ENCODE results near the gene TLL1. TPM values are rescaled to one million over a fixed set of nuclear protein-coding genes. Genes with fewer than 3 reads are reported as not detected.

TLL1 gene
- total and polyA plus RNA-seq, 10 donors, result 0.07 to 1.1 (median 0.21) TPM

DNA sequence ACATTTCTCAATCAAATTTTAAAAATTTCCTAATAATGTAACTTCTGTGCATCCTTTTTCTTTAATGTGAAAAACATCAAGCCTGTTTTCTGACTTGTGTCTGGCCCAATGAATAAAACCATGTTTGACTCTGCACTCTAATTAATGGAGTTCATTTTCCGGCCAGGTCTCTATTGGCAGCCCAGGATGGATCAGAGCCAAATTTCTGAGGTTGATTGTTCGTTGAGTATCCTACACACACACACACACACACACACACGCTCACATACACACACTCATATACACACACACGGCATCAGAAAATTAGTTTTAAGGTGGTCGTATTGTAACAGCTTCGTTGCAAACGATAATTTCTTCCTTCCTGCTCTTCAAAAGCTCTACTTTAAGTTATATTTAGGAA is 28.9 kb upstream of the TLL1 start:
- intact Hi-C loops (cut with DNase I; ENCODE audit: low total_unique reads), result no loop called here
- Histone ChIP-seq H3K36me3 (no peaks in the 10 kb centered on the region), H3K27ac (no peak overlapping the region), H3K4me3 (no peak overlapping the region), H3K4me1 (no peaks in the 10 kb centered on the region), H3K9me3 (no peaks in the 10 kb centered on the region), H3K27me3 (replicated peaks in 1 of 7) (no peaks in the 10 kb centered on the region)
- no peak for DNase-seq
- TF ChIP-seq POLR2AphosphoS5 (IDR thresholded peaks at IDR 0.05) (no peak), POLR2A (IDR thresholded peaks at IDR 0.05) (no peak)
- TF ChIP-seq, protein P1, sequence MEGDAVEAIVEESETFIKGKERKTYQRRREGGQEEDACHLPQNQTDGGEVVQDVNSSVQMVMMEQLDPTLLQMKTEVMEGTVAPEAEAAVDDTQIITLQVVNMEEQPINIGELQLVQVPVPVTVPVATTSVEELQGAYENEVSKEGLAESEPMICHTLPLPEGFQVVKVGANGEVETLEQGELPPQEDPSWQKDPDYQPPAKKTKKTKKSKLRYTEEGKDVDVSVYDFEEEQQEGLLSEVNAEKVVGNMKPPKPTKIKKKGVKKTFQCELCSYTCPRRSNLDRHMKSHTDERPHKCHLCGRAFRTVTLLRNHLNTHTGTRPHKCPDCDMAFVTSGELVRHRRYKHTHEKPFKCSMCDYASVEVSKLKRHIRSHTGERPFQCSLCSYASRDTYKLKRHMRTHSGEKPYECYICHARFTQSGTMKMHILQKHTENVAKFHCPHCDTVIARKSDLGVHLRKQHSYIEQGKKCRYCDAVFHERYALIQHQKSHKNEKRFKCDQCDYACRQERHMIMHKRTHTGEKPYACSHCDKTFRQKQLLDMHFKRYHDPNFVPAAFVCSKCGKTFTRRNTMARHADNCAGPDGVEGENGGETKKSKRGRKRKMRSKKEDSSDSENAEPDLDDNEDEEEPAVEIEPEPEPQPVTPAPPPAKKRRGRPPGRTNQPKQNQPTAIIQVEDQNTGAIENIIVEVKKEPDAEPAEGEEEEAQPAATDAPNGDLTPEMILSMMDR (IDR thresholded peaks at IDR 0.05 in 8 of 11, conservative IDR thresholded peaks at IDR 0.05 in 3 of 11), result no peak
- WGBS, 5 donors, result 61 to 80% (median 68%) methylated on average over 7 of the region's 7 CpGs

GRCh38 chr4:165851256-165851655 is 21.8 kb upstream of the TLL1 start:
- Histone ChIP-seq H3K27ac (no peak overlapping the region), H3K4me1 (no peaks in the 10 kb centered on the region), H3K9me3 (no peaks in the 10 kb centered on the region), H3K4me3 (no peak overlapping the region), H3K27me3 (replicated peaks in 1 of 7) (no peaks in the 10 kb centered on the region), H3K36me3 (no peaks in the 10 kb centered on the region)
- no peak for DNase-seq
- WGBS, 5 donors, result 88 to 95% (median 93%) methylated on average over 3 of the region's 3 CpGs
- intact Hi-C loops (cut with DNase I; ENCODE audit: low total_unique reads), result no loop called here
- TF ChIP-seq, protein P1 (IDR thresholded peaks at IDR 0.05 in 8 of 11, conservative IDR thresholded peaks at IDR 0.05 in 3 of 11), result no peak
- TF ChIP-seq POLR2AphosphoS5 (IDR thresholded peaks at IDR 0.05), result no peak
- TF ChIP-seq POLR2A (IDR thresholded peaks at IDR 0.05), result no peak

- H3K4me1 ChIP-seq, result no peaks in the 10 kb centered on the region
- no peak overlapping the region for H3K27ac ChIP-seq
- TF ChIP-seq POLR2AphosphoS5 (IDR thresholded peaks at IDR 0.05) (no peak), POLR2A (IDR thresholded peaks at IDR 0.05) (no peak)
- TF ChIP-seq, protein P1 (IDR thresholded peaks at IDR 0.05 in 8 of 11, conservative IDR thresholded peaks at IDR 0.05 in 3 of 11), result no peak
- H3K9me3 ChIP-seq, result no peaks in the 10 kb centered on the region
- H3K4me3 ChIP-seq, result no peak overlapping the region
- intact Hi-C loops (cut with DNase I; ENCODE audit: low total_unique reads), result no loop called here
- no peaks in the 10 kb centered on the region for H3K27me3 ChIP-seq (replicated peaks in 1 of 7)
- no peak for DNase-seq
- H3K36me3 ChIP-seq, result no peaks in the 10 kb centered on the region
Observed at GRCh38 chr4:165855191-165855590, 17.8 kb upstream of the TLL1 start.

GRCh38 chr4:165861363-165861762 is 11.7 kb upstream of the TLL1 start:
- no peaks in the 10 kb centered on the region for H3K27me3 ChIP-seq (replicated peaks in 1 of 7)
- no peak overlapping the region for H3K27ac ChIP-seq
- no peak for DNase-seq
- H3K4me1 ChIP-seq, result no peaks in the 10 kb centered on the region
- 74 to 97% (median 85%) methylated on average over 1 of the region's 1 CpG for WGBS, 5 donors
- no peak overlapping the region for H3K4me3 ChIP-seq
- intact Hi-C loops (cut with DNase I; ENCODE audit: low total_unique reads), result no loop called here
- TF ChIP-seq, protein P1 (IDR thresholded peaks at IDR 0.05 in 8 of 11, conservative IDR thresholded peaks at IDR 0.05 in 3 of 11), result no peak
- no peak for TF ChIP-seq POLR2AphosphoS5 (IDR thresholded peaks at IDR 0.05)
- TF ChIP-seq POLR2A (IDR thresholded peaks at IDR 0.05), result no peak
- no peaks in the 10 kb centered on the region for H3K9me3 ChIP-seq
- H3K36me3 ChIP-seq, result no peaks in the 10 kb centered on the region

Measured in spleen (tissue), 11 donors.